Right lobe of liver (tissue), 6 donors: ENCODE measurements around the gene MAP4. TPM values are rescaled to one million over a fixed set of nuclear protein-coding genes. Genes with fewer than 3 reads are reported as not detected.
A peak's percentile ranks its signal among the peaks of the same experiment; 100 is the strongest.

Experiments used
- ATAC-seq, 4 donors: fragments of 200-7000 bp; cut with Tn5 transposase; one replicate each; pipeline ENCODE4 v1.9.1; 2020; ENCODE audit warnings: mild to moderate bottlenecking in 4 of 4, moderate library complexity in 4 of 4
- DNase-seq, 3 donors: peaks; one replicate each; pipeline ENCODE4 v3.0.0-alpha.2; 2020
- H3K27ac ChIP-seq, 3 donors: fragments of 200-600 bp; one replicate each; pipeline ENCODE4 v1.8.0; 2022
- H3K27me3 ChIP-seq, 2 donors: fragments of 200-600 bp; one replicate each; pipeline ENCODE4 v1.8.0; 2022
- H3K36me3 ChIP-seq, 4 donors: fragments of 200-600 bp; sonication (generic) in 1 of 4; one replicate each; pipeline versions ENCODE4 v1.5.1 to v1.8.0; 2017 to 2022; ENCODE audit warnings: control low read depth in 1 of 4
- H3K4me1 ChIP-seq, 4 donors: fragments of 200-600 bp; sonication (generic) in 1 of 4; one replicate each; pipeline versions ENCODE4 v1.5.1 to v1.8.0; 2017 to 2022; ENCODE audit warnings: control low read depth in 1 of 4
- H3K4me3 ChIP-seq, 3 donors: fragments of 200-600 bp; one replicate each; pipeline ENCODE4 v1.8.0; 2022
- H3K9me3 ChIP-seq, 4 donors: fragments of 200-600 bp; sonication (generic) in 1 of 4; one replicate each; pipeline versions ENCODE4 v1.5.1 to v1.8.0; 2017 to 2022; ENCODE audit warnings: control low read depth in 1 of 4
- CTCF ChIP-seq, 4 donors: fragments of 200-600 bp in 3 of 4; fragments of 450-650 bp in 1 of 4; IDR thresholded peaks; one replicate each; pipeline versions ENCODE4 v1.5.1 to v1.8.0; 2016 to 2022; ENCODE audit warnings: antibody characterized with exemption in 4 of 4, mild to moderate bottlenecking in 2 of 4
- POLR2A ChIP-seq: fragments of 450-650 bp; IDR thresholded peaks from one replicate; pipeline ENCODE4 v1.6.1; 2017; ENCODE audit warnings: antibody characterized with exemption, mild to moderate bottlenecking
- WGBS: methylation state at CpG from one replicate; pipeline ENCODE4 v1.1.6; 2018; ENCODE audit warnings: low coverage, low lambda C conversion rate; ENCODE audit not compliant: insufficient coverage; ENCODE audit errors: missing lambda C conversion rate; 5-methylcytosine and 5-hydroxymethylcytosine counted together
- intact Hi-C, 2 donors: fragments of 100-400 bp; cut with DNase I; formaldehyde crosslinking; loops; one replicate each; pipeline versions ENCODE4 v1.11.2 to v1.14.1; 2022
- total RNA-seq, 6 experiments: library from RNA; depleted of rRNA in 2 of 6; stranded (reverse); fragments of >200 nt in 2 of 6; fragmentation: NEBNext Ultra II Directional in 3 of 6; extraction: Animal tissue kit (Norgen Biotek cat#: 25700) in 3 of 6; gene quantifications; one replicate each; pipeline versions ENCODE4 v1.1.0 to v1.2.4, GENCODE V29; 2016 to 2023
- donor health status: DM: no; HTN: yes; CAD: no.
- donor health status: DM: no; HTN: no; CAD: no.
- donor health status: DM: no; HTN: no; CAD: no.
- donor health status: DM: no; HTN: yes; CAD: no.
- donor health status: DM: no; HTN: yes; CAD: no.

The MAP4 gene
- total RNA-seq, 6 experiments from 2014 or later = 59.1 to 94.9 (median 66.2) TPM

- Histone ChIP-seq H3K4me3 (no peak overlapping the region), H3K4me1 (peaks cover 0 to 24% (median 3%) of the 10 kb centered on the region in 4 donors), H3K27ac (no peak overlapping the region), H3K9me3 (no peaks in the 10 kb centered on the region), H3K36me3 (no peaks in the 10 kb centered on the region), H3K27me3 (no peaks in the 10 kb centered on the region)
- TF ChIP-seq POLR2A = no peak
- TF ChIP-seq CTCF (IDR thresholded peaks at IDR 0.05) = no peak
- 77% methylated on average over 2 of the region's 2 CpGs for WGBS
- ATAC-seq = no peak
- no peak for DNase-seq
- intact Hi-C loops = no loop called here
Measured at GRCh38 chr3:48026098-48026497, 9.9 kb upstream of the MAP4 start.

- no peak for DNase-seq
- WGBS = 82% methylated on average over 1 of the region's 1 CpG
- no peaks in the 10 kb centered on the region for H3K9me3 ChIP-seq
- TF ChIP-seq POLR2A = no peak
- no peak for TF ChIP-seq CTCF (IDR thresholded peaks at IDR 0.05)
- no peak overlapping the region for H3K27ac ChIP-seq
- intact Hi-C loops = no loop called here
- H3K36me3 ChIP-seq = no peaks in the 10 kb centered on the region
- no peak overlapping the region for H3K4me3 ChIP-seq
- H3K27me3 ChIP-seq = no peaks in the 10 kb centered on the region
- no peak for ATAC-seq
- H3K4me1 ChIP-seq = peaks cover 0 to 24% (median 3%) of the 10 kb centered on the region in 4 donors
Measured at GRCh38 chr3:48024401-48024800, 8.2 kb upstream of the MAP4 start.

GRCh38 chr3:48023377-48023776 is 7.2 kb upstream of the MAP4 start:
- 80% methylated on average over 1 of the region's 1 CpG for WGBS
- DNase-seq (no peak), ATAC-seq (peak; percentile 38 to 67 (median 53))
- Histone ChIP-seq H3K27me3 (no peaks in the 10 kb centered on the region), H3K27ac (no peak overlapping the region), H3K36me3 (no peaks in the 10 kb centered on the region), H3K4me1 (peaks cover 0 to 25% (median 5%) of the 10 kb centered on the region in 4 donors), H3K4me3 (no peak overlapping the region), H3K9me3 (no peaks in the 10 kb centered on the region)
- no peak for TF ChIP-seq CTCF (IDR thresholded peaks at IDR 0.05)
- no peak for TF ChIP-seq POLR2A
- intact Hi-C loops = no loop called here

- WGBS = 97% methylated on average over 4 of the region's 4 CpGs
- ATAC-seq = no peak
- no peak for TF ChIP-seq CTCF (IDR thresholded peaks at IDR 0.05)
- no peak for TF ChIP-seq POLR2A
- Histone ChIP-seq H3K4me1 (peaks cover 0 to 23% (median 4%) of the 10 kb centered on the region in 4 donors), H3K4me3 (no peak overlapping the region), H3K27ac (no peak overlapping the region), H3K27me3 (no peaks in the 10 kb centered on the region), H3K36me3 (no peaks in the 10 kb centered on the region), H3K9me3 (no peaks in the 10 kb centered on the region)
- intact Hi-C loops = no loop called here
- DNase-seq = no peak
Measured at GRCh38 chr3:48022178-48022577, 6.0 kb upstream of the MAP4 start.

GRCh38 chr3:48018841-48019240 is 2.6 kb upstream of the MAP4 start:
- peak in 2 of 4 donors; percentile 21 to 46 for ATAC-seq
- H3K4me3 ChIP-seq = no peak overlapping the region
- no peak overlapping the region for H3K27ac ChIP-seq
- H3K36me3 ChIP-seq = no peaks in the 10 kb centered on the region
- intact Hi-C loops = no loop called here
- no peak for DNase-seq
- no peaks in the 10 kb centered on the region for H3K27me3 ChIP-seq
- H3K4me1 ChIP-seq = peaks cover 0 to 49% (median 17%) of the 10 kb centered on the region in 4 donors
- H3K9me3 ChIP-seq = no peaks in the 10 kb centered on the region
- WGBS = 58% methylated on average over 3 of the region's 3 CpGs
- TF ChIP-seq CTCF (IDR thresholded peaks at IDR 0.05) = no peak
- TF ChIP-seq POLR2A = no peak
